ENCODE data around the gene FAM180A. TPM values are rescaled to one million over a fixed set of nuclear protein-coding genes. Genes with fewer than 3 reads are reported as not detected.

Gene FAM180A
- polyA plus RNA-seq, 1 donor: not detected

Other genes starting within 250 kb of the FAM180A start
- 25.2 TPM for gene CNOT4, start 238.7 kb downstream of the FAM180A start, polyA plus RNA-seq (ENCODE audit: insufficient read length)
- 29.6 TPM for gene NUP205, start 190.9 kb downstream of the FAM180A start, polyA plus RNA-seq (ENCODE audit: insufficient read length)
- 49.1 TPM for gene STMP1, start 86.3 kb downstream of the FAM180A start, polyA plus RNA-seq (ENCODE audit: insufficient read length)
- 3.8 TPM for gene SLC13A4, start 20.6 kb downstream of the FAM180A start, polyA plus RNA-seq (ENCODE audit: insufficient read length)
- 100 TPM for gene MTPN, start 228.5 kb upstream of the FAM180A start, polyA plus RNA-seq (ENCODE audit: insufficient read length)